DMS 273 (cell line): ENCODE data around the gene AGGF1.
"Not testable (repeated sequence)": the region's sequence is repeated elsewhere in the genome, so short reads cannot be mapped to it uniquely, and the experiment has no call there.

Experiments used
- DNase-seq: peaks from one replicate; lab custom pipeline; 2025; ENCODE audit not compliant: unreplicated experiment; lab: John Stamatoyannopoulos, UW

The AGGF1 gene

DNA sequence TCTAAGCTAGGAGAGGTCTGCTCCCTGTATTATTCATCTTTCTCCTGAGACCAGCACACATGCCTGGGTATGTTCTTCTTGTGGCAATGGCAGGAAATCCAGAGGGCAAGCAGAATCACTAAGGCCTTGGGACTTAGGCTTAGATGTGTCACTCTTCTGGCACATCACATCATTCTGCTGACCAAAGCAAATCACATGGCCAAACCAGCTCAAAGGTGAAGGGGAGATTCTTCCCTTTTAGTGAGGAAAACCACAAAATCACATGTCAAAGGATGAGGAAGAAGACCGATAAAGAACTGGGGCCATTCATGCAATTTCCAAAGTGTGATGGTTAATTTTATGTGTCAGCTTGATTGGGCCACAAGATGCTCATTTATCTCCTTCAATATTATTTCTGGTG, 5.7 kb upstream of the AGGF1 start:
- no peak for DNase-seq

DNA sequence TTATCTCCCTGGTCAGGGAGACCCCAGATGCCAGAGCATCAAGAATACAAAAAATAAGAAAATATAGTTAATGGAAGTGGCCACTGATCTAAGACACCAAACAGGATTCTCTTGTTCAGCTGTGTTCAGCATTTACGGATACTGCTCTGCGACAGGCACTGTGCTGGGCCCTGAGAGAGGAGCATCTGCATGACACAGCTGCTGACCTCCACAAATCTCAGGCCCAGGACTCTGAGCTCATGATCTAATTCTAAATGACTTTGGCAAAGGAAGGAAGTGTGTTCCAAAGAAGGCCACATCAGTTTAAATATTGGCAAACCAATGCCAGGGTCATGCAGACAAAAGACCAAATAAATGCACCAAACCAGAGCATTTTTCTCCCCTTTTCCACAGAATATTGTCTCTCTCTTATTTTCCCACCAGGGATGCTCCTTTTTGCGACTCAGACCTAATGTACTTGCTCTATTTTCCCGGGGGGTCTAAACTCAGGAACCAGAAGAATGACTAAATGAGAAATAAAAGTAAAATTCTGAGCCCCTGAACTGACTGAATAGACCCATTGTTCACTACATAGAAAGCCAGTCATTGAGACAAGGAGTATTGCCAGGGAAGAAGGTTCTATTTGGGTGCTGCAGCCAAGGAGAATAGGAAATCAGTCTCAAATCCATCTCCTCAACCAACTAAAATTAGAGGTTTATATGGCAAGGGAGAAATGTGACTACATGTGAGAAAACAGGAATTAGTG, 1.4 kb upstream of the AGGF1 start:
- DNase-seq: no peak

DNA sequence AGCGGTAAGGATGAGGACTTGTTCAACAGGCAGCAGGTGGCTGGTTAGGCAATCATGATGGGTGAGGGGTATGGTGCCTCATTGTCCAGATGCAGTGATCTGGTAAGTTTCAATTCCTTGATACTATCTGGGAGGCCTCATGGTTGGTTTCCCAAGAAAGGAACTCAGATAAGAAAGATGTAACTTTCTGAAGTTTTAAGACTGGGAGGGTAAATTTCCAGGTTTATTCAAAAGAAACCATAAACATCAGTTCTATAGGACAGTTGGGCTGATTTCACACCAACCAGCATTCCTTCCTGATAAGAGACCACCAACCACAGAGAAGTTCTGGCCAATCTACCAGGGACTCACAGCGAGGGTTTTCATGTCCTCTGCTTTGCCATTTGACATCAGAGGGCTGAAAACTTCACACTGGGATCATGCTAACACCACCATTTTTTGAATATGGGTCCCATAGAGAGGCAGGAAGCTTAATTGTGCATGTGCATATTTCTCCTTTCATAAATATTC, 773 bp upstream of the AGGF1 start:
- no peak for DNase-seq

DNA sequence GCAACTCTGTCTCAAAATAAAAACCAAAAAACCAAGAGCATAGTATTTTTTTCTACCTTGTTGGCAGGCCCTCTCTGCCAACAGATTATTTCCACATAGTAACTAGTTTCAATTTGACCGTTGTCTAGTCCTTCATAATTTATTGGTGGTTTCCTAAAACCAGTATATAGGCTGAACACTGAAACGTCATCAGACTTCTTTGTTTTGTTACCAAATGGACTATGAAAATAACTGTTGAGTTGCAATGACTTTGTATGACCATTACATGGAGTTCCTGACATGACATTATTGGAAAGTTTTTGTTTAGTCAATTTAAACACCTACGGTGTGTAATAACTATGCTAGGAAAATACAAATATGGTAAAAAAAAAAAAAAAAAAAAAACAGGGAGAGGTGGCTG, 1.7 kb downstream of the AGGF1 start:
- no peak for DNase-seq

DNA sequence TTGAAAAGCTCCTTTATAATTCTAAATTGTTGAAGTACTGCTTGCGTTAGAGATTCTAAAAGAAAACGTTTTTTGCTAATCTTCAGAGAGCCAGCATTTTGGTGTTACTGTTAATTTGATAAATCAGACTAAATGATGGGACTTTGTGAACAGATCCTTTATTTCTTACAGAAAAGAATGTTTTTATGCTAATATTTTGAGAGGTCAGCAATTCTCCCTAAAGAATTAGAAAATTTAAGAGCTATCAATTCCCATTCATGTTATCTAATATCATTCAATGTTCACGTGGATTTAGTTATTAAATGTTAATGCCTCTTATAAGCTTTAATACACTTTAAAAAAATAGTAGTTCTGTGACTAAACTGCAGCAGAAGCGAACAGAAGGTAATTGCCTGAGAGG, 2.4 kb downstream of the AGGF1 start:
- no peak for DNase-seq

DNA sequence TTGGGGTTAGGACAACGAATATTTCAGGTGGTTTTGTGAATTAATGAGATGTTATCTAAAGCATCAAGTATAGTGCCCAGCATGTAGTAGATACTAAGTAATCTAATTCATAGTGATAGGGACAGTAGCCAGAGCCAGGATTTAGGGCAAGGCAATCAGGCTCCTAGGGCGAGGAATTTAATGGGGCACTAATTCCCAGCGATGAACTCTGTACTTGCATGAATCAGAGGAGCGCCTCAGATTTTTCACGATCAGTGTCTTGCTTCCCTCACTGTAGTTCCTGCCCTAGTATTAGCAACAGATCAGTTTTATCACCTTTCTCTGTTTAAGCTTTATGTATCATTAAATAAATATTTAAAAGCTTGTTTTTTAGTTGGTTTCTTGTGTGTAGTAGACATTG, 3.1 kb downstream of the AGGF1 start:
- no peak for DNase-seq

DNA sequence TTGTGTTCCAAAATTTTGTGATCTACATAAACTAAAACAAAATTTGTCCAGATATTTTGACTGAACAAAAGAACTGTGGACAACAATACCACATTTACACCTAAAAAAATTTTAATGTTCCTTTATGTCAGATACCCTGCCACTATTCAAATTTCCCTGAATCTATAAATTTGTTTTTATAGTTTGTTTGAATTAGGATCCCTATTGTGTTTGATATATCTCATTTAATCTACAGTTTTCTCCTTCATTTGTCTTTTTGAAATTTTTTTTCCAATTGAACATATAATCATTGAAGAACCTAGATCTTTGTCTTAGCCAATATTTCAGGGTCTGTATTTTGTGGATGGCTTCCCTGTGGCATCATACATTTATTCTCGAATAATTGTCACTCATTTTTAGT, 5.7 kb downstream of the AGGF1 start:
- DNase-seq: no peak

DNA sequence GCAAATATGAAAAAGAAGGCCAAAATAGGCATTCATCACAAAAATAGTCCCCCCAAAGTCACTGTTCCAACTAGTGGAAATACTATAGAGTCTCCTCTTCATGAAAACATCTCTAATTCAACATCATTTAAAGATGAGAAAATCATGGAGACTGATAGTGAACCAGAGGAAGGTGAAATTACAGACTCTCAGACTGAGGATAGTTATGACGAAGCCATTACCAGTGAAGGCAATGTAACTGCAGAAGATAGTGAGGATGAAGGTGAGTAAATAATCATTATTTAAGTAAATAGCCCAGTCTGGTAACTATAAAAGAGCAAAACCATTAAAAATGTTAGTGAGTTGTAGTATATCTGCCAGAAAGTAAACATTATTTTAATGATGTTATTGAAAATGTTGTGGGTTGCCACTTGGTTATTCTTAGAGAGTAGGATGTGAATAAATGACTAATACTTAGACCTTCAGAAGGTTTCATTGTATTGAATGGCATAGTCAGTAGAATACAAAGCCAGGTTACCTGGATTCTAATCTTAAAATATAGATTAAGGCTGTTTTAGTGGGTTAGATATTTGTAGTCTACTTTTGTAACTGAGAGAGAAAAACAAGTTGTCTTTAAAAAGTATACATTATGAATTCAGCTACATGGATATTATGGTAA, 16.3 kb downstream of the AGGF1 start:
- DNase-seq: no peak

DNA sequence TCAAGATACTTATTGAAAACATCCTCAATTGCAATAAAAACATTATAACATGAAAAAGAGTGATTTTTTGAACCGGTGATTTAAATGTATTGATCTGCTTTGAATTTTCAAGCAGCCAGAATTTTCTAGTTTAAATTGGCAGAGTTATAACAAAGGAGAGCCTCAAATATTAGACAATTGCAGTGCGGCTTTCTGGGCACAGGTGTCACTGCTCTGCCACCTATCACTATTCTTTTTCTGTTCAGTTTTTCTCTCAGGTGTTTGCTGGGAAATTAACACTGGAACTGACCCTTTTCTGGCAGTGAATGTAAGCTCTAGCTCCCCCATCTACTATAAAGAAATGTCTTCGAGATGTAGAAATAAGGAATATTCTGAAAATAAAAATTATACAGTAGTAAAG, 33.8 kb downstream of the AGGF1 start:
- DNase-seq: no peak

DNA sequence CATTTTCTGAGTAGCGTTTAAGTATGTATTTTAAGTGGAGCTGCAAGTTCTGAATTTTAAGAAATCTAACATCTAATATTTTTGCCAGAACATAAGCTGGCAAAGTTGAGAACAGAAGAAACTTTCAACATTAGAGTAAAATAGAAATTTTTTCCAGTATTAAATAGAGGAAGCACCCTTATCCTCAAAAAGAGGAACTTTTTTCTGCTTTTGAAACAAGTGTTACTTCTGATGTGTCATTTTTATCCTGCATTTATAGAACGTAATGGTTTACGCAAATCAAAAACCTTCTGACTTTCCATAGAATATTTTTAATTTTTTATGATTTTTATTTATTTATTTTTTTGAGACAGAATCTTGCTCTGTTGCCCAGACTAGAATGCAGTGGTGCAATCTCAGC, 35.1 kb downstream of the AGGF1 start:
- no peak for DNase-seq

DNA sequence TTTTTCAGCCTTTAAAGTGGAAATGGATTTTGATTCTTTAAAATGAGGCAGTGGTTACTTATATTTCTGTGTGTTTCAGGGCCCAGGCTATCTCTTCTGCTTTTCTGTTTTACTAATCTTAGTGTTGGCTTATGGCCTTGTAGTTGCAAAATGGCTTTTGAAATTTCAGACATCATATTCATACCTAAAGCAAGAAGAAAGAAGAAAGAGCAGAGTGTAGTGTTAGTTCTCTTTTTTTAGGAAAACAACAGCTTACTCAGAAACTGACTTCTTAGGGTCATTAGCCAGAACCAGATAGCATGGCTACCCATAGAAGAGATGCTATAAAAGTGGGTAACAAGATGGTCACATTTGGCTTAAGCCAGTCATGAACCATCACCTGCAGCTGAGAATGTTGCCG, 36.0 kb downstream of the AGGF1 start:
- DNase-seq: no peak

DNA sequence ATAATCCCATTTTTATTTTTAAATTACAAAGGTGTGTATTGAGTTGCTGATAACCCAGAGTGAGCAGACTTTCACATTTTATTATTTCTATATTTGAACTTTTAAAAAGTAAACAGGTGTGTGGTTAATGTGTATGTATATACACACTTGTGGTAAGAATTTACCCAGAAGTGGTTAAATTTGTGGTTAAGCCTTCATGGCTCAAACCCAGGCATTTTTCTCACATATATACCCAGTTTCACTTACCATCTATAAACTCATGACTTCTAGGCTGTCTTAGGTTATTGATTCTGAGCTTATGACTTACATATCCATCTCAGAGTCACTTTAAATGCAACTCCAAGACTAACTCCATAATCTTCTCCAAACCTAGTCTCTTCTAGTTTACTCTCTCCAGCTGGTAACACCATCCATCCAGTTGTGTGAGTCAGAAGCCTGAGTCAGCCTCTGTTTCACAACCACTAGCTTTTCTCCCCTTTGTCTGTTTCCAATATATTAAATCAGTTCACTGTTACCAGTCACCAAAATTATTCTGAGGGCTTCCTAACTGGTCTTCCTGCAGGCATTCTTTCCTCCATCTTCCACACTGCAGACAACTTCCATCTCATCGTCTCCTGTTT, 36.7 kb downstream of the AGGF1 start:
- no peak for DNase-seq

DNA sequence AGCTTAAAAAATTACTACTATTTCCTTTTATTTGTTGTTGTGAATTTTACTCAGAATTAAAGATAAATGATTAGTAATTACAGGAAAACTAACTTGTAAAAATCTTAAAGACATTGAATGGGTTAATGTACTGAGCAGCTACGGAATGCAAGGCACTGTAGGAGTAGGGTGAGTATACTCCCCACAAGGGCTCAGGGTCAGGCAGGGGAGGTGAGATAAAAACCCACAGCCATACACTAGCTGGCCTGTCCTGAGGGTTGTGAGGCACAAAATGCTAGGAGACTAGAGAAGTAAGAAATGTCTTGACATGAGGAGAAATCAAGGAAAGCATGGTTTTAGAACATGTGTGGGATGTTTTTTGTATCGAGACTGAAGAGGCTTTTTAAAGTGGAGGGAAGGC, 43.5 kb downstream of the AGGF1 start:
- no peak for DNase-seq

DNA sequence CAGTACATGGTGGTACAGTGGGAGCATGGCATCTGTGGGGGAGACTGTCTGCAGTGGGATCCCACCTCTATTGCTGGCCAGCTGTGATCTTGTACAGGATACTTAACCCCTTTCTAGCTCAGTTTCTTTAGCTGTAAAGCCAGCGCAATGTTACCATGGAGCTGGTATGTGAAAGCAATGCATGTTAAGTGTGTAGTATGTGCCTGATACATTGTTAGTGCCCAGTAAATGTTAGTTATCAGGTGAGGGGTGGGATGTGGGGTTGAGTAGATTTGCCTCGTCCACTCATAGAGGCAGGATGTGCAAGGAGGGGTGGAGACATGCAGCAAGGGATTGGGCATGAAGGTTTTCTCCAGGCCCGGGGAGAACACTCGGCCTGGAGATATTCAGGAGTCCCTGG, 44.5 kb downstream of the AGGF1 start:
- DNase-seq: no peak

DNA sequence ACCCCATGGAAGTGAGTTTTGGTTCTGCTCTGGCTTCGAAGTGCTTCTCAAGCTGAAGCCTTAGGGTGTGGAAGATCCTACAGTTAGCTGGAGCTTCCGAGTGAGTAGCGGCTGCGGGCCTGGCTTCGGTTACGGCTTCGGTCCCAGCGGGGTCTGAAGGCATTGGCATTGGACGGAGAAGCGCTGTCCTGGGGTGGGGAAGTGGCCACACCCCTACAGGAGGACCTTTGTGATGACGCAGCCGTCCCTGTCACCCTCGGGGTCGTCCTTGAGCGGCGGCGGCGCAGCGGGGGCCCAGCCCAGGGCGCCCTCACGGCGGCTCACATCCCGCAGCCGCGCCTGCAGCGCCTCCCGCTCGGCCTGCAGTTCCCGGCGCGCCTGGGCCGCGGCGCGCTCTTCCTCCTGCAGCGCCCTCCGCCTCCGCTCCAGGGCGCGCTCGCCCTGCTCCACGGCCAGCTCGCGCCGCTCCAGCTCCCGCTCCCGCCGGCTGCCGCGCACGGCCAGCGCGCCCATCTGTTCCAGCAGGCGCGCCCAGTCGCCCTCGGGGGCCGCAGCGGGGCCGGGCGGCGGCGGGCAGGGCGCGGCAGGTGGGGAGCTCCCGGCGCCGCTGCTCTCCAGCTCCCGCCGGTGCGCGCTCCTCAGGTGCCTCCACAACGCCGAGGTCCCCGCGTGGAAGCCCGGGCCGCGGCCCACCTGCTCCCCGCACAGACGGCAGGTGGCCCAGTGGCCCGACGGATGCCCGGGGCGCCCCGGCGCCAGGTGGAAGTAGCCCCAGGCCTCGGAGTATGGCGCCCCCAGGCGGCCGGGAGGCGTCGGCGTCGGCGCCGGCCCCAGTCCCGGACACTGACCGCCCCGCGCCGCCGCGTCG, 47.0 kb downstream of the AGGF1 start:
- peak; percentile 96 for DNase-seq

DNA sequence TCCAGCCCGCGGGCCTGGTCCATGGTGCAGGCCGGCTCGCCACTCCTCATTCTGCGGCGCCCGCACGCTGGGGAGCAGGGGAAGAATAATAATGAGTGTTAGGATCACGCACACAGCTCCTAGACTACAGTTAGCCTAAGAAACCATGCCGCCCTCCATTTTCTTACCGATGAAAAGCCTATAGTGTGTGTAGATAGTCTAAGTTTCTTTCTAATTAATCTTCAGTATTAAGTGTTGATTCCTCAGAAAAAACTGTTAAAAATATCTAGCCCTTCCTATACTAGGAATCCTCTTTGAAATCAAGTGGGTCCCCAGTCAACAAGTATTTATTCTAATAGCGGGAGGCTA, 47.6 kb downstream of the AGGF1 start:
- no peak for DNase-seq

DNA sequence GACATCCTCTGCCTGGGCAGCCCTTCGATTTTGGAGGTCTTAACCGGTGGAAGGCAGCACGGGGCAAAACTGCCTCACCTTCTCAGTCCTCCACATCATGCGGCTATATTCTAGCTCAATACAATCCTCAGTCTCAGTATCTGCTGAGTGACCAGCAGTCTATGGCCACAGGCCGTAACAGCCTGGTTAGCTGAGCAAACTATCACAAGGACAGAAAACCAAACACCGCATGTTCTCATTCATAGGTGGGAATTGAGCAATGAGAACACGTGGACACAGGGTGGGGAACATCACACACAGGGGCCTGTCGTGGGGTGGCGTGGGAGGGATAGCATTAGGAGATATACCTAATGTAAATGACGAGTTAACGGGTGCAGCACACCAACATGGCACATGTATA, 50.3 kb downstream of the AGGF1 start:
- not testable (repeated sequence) for DNase-seq

DNA sequence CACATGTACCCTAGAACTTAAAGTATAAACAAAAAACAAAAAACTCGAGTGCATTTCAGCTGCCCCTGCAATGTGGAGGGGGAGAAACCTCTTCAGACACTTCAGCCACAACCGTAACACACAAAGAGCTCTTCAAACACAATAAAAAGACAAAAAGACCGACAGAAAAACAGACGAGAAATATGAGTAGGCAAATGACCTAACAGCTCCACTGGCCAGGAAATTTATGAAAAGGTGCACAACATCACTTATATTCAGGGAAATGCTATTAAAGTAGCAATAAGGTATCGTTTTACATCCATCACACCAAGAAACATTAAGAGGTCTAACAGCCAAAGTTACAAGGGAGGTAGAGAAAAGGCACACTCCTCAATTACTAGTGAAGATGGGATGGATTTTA, 50.7 kb downstream of the AGGF1 start:
- DNase-seq: no peak

DNA sequence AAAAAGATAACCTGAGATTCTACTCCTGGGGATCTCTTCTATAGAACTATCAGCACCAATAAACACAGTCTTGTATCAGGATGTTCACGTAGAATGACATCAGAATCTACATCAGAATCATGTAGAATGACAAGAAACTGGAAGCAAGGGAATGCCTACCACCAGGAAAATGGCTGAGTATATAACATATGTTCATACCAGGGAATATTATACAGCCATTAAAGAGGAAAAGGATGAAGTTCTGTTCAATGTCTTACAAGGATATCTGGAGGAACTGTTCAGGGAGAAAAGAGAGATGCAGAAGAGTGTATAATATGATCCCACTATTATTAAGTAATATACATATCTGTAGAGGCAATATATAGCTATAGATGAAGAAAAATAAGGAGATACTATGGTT, 52.1 kb downstream of the AGGF1 start:
- DNase-seq: no peak

DNA sequence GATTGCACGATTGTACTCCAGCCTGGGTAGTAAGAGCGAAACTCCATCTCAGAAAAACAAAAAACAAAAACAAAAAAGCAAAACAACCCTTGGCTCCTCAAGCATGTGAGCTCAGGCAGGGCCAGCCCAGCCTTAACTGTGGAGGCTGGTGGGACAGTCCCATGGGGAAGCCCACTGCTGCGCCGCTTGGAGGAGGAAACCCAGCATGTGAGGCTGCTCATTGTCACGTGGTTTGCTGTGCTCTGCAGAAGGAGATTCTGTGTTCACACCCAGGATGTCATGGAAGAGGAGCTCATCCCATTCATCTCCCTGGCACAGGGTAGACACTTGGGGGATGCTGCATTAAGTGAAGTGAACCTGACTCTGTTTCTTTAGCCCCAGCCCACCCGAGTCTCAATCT, 52.9 kb downstream of the AGGF1 start:
- no peak for DNase-seq

DNA sequence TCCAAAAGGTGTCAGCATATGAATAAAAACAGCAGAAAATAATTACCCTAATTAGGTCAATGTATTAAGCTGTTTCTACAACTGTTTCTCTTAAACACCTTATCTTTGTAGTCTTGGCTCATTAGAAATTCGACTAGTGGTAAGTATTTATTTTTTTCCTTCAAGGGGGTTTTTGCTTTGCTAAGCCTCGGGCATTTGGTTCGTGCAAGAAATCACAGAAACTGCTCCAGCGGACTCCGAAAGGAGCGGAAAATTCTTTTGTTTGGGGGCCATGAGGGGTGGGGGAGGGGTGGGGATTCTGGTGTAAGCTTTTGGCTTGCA, 56.1 kb downstream of the AGGF1 start:
- no peak for DNase-seq
